NOMO-1 (cell line): Measurements from ENCODE around the gene KAZN.
"Not testable (repeated sequence)": the region's sequence is repeated elsewhere in the genome, so short reads cannot be mapped to it uniquely, and the experiment has no call there.

ENCODE experiments used
- DNase-seq, 2 experiments: peaks; one replicate each; lab custom pipeline; 2025; ENCODE audit not compliant: unreplicated experiment in 2 of 2; lab: John Stamatoyannopoulos, UW

KAZN gene

DNA sequence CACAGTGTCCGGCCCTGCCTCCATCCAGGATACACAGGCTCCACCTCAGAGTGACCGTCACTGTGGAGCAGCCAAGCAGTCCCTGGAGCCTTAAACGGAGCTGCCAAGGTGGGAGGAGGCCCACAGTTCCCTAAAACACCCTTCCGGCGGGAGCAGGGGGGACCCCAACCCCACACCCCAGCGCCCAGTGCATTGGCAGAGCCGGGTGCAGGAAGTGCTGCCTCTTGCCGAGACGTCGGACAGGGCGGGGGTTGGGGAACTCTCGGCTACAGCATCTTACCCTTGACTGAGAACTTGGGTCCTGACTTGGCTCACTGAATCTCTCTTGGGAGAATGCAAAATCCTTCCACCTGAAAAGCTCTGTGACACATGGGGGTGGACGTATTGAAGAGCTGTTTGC is 516.4 kb downstream of the KAZN start:
- no peak for DNase-seq

DNA sequence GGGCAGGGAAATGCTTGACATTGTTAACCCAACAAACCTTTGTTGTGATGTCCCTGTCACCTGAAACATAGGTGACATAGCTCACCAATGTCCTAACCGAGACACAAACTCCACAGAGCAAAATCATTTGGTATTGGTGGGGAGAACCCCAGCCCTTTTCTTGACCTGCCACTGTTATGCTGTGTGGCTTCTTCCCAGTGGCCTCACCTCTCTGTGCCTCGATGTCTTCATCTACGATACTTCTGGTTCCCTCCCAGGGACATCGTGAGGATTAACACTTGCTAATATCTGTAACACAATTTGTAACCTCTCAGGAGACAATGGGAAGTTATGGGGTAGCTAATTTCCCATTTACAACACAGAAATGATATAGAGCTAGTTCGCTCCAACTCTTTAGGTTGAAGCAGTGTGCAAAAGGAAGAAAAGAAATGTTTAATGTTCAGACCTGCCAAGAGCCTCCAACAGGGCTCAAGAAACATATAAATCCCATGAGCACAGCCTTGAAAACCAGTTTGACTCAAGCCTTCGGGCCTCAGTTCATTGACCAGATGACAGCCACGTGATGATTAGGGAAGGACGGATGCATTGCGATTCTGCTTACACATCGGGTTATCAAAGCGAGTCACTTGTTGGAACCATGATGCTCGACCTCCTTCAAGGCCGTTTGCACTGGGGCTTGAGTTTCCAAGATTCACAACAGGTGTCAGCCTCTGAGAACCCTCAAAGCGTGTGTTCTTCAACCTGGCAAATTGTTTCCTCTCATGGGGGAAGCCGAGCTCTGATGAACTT is 517.3 kb downstream of the KAZN start:
- DNase-seq, result no peak

DNA sequence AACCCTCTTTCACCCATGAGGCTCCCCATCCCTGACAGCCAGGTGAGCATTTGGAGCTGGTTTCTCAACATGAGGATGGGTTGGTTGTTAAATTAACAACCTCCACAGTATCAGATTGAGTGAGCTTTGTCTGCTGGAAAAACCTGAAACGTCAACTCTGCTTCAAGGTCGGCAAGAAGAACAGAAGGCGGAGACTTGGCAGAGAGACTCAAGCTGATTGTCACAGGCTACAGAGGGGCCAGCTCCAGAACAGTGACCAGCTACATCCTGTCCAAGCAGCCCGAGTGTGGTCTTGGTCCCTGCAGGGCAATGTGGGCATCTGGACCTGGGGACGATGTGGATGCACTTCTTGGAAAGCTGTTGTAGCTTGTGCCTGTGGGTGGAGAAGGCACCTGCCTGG is 518.5 kb downstream of the KAZN start:
- no peak for DNase-seq

DNA sequence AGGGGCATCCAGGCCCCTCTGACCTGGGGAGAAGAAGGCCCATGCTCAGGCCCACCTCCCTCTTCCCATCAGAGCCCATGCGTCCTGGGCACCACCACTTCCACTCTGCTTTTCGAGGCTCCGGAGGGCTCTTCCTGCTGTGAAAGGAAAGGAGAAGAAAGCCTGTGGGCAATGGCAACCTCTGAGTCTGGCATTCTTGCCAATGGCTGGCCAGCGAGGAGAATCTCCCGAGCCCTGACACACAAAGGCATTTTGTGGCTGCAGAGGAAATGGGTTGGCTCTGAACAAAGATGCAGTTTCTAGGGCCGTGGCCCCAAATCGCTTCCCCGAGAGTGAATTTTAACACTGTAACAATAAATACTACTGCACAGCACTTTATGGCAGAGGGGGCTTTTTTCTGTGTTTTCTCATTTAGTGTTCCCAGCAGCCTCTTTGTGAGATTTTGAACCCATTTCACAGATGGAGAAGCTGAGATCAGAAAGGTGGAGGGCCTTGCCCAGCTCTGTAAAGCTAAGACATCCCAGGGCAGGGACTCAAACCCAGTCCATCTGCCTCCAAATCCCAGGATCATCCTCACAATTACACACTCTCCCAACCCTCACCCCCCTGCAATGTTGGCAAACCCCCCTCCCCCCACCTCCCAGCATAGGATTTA is 519.3 kb downstream of the KAZN start:
- no peak for DNase-seq

DNA sequence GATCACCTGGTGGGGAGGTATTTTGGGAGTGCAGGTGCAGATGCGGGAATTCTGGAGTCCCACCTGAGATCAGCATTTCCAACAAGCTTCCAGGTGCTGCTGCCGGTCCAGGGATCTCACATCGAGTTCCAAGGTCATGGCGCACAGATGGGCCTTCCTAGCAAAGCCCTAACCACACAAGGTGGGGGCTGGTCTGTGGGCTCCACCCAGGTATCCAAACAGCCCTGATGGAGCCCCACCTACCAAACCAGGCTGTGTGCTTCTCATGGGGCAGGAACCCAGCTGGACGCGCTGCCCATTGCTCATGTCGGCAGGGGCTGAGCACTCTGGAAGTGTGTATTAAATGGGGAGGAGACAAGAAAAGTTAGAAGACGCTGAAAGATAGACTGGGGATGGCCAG is 520.1 kb downstream of the KAZN start:
- no peak for DNase-seq

DNA sequence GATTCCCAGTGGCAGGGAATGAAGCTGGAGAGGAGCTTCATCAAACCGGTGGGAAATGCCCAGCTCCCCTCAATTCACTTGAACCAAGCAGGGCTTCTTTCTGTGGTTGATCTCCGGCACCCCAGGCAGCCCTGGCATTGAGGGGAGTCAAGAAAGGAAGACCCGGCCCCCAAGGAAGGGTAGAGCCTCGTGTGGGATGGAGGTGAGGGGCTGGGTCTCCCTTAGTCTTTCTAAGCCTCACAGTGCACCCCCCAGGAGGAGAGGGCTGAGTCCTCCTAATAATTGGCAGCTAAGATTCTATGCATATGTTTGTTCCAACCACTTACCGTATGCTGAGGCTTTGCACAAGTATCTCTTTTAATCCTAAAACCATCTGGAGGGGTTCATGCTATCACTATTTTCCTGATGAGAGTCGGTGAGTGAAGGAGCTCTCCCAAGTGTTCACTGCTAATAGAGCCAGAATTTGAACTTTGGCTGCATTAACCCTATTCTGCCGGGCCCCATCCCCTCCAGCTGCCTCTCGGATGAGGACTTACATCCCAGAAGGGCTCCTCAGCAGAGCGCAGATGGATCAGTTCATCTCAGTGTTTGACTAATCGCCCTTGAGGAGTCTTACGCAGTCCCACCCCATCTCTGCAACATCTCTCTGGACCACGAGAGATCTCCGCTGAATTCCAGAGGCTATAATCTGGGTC is 521.9 kb downstream of the KAZN start:
- DNase-seq, result no peak

DNA sequence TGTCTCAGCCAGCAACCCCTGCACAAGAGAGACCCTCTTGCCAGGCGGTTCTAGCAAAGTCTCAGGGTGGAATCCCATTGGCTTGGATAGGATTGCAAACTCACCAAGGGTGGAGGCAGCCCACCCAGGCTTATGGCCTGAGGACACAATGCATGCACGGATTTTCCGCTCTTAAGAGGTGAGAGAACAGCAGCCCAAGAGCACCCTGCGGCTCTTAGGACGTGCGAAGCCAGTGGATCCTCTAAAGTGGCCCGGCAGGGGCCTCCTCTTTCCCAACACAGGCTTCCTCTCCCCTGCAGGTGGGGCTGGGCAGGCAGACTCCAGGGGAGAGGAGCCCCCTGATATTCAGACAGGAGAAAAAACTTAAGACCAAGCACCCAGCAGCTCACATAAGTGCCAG is 523.8 kb downstream of the KAZN start:
- no peak for DNase-seq

DNA sequence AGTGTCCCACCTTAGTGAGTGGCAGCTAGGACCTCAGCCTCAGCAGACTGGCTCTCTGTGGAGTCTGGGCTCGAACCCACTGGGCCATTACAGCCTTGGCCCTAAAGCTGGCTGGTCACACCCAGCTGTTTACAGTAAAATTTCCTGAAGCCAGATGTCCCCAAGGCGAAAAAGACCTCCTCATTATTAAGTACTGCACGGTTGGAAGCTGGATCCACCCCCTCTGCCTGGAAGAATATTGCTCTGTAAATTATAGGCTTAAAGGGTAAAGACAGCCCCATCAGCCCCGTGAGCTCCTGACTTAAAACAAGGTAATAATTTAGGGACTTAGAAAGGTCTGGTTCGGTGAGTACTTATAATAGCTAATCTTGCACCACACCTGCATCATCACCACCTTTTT is 524.8 kb downstream of the KAZN start:
- DNase-seq, result no peak

DNA sequence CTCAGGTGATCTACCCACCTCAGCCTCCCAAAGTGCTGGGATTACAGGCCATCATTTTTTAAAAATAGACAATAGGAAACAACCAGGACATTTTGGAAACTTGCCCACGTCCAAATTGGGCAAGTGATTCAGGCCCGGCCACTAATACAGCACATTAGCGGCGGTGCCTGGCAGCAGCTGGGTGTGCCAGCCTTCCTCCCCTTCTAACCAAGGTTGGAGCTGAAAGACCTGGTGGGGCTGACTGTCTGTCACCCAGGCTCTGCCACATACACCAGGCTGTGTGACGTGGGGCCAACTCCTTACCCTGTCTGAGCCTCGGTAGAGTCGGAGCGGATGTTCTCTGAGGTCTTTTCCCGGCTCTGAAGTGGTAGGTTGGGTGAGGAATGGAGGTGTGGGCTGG is 525.4 kb downstream of the KAZN start:
- no peak for DNase-seq

DNA sequence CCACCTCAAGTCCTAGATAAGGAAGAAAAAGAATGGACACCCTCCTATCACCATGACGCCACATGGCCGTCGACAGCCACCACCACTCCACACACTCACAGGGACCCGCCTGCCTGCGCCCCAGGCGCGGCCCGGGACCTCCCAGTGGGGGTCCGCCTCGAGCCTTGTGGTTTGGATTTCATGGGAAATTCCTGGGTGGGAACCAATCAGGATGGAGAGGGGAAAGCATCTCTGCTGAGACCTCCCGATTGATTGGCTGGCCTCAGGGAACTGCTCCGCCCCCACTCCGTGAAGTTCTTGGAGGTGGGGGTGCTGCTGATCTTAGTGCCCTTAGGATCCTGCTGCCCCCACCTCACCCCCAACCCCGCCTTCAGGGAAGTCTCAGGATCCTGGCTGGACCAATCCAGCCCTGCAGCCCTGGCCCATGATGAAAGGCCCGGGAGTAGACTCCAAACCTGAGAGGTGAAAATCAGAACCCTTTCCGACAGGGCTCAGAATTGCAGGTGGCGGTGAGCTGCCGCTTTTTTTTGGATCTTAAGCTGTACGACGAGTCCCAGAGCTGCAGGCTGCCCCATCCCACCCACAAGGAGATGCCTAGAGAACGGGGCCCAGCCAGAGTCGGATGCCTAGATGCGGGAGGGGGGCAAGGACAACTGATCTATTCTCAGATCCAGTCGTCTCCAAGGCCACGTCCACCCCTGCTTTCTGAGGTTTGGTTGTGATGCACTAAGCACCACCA is 526.0 kb downstream of the KAZN start:
- DNase-seq, result no peak

DNA sequence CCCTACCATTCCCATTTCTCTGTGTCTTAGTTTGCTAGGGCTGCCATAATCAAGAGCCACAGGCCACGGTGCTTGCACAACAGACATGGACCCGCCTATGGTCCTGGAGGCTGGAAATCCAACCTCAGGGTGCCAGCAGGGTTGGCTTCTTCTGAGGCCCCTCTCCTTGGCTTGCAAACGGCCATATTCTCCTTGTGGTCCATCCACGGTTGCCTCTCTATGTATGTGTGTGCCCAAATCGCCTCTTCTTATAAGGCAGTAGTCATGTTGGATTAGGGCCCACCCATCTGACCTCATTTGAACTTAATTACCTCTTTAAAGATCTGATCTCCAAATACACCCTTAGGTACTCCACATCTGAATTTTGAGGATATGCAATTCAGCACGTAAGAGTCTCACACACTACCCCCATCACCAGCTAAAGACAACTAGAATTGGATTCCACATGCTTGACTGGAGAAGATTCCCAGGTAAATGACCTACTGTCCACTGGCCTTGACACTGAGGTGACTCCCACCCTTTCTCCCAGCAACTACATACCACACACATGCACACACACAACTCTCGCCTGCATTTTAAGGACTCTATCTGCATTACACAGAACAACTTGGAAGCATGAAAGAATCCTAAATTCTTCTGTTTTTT is 526.7 kb downstream of the KAZN start:
- no peak for DNase-seq

DNA sequence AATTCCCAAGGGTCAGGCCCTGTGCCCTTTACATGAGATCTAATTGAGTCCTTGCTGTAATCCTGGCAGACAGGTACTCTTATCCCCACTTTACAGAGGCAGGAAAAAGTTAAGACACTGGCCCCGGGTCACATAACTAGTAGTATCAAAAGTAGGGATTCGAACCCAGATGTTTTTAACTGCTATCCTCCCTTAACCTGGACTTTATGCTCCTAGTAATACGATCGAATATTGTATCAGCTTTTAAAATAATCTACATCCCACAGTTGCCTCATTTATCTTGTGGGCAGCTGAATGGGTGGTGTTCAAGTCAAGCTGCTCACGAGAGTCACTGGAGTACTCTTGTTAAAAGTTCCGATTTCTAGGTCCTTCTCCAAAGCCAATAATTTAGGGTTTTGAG is 529.6 kb downstream of the KAZN start:
- no peak for DNase-seq

DNA sequence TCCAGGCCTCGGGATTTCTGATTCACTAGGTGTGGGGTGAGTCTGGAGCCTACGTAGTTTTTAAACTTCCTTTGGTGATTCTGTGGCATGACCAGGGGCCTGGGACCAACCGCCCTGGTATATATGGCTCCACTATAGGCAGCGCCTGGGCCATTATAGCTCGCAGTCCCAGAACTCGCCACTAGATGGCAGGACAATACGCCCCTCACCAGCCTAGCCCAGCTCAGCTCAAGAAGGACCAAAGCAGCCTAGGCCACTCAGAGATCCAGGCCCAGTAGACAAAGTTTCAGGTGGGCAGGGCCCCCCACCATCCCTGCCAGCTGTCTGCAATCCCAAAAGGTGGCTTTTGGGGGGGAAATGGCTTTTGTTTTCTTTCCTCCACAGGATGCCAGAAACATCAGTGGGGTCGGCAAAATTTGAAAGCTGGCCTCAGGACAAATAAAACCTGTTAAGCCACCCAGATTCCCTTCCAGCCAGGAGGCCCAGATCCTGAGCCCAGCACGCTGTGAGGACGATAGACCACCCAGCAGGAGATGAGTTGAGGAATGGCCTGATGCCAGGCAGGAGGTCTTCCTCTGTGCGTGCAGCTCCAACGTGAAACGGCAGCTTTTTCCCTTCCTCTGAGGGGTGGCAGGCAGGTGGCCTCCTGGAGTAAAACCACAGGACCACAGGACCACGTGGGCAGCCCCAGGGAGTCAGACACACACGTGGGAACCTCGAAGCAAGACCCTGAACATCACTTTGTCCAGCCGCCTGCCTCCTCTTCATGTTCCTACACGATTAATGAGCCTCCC is 530.2 kb downstream of the KAZN start:
- peak; percentile 28 to 37 for DNase-seq

DNA sequence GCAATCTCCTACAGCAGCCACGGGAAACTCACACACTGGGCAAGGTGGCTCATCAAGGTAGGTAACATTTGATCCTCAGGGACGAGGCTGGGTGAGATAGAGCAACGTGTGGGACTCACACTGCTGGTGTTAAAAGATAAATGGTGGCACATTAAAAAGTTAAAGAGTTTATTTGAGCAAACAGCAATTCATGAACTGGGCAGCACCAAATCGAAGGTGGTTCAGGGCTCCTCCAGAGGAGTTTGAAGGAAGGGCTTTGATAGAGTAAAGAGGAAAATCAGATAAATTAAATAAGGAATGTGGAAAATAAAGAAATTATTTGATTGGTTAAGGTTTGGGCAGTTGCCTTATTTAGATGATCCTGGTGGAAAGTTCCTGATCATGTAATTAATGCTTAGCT is 531.5 kb downstream of the KAZN start:
- no peak for DNase-seq

DNA sequence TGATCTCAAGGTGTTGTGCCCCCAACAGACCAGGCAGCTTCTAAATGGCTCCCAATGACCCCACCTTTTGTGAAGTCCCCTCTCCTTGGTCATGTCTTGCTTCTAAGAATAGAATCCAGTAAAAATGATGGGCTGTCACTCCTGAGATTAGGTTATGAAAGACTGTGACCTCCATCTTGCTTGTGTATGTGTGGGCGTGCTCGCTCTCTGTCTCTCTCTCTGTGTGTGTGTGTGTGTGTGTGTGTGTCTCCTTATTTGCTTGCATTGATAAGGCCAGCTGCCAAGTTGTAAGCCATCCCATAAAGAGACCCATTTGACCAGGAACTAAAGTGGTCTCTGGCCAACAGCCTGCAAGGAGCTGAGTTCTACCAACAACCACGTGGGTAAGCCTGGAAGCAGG is 532.1 kb downstream of the KAZN start:
- no peak for DNase-seq

DNA sequence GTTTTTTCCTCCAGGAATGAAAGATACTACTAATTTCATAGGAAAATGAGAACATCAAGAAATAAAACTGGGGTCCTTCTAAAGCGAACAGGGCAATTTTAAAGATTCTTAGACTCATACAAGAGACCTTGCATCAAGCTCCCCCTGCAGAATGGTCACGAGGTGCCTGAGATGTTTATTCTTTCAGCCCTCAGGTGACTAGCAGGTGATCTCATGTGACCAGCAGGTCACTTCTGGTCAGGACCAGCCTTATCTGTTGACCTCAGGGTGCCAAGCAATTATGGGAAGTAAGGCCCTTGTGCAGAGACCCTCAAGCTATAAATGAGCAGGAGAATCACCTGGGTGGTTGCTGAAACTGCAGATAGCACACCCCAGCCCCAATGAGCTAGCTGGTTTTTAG is 534.5 kb downstream of the KAZN start:
- no peak for DNase-seq

DNA sequence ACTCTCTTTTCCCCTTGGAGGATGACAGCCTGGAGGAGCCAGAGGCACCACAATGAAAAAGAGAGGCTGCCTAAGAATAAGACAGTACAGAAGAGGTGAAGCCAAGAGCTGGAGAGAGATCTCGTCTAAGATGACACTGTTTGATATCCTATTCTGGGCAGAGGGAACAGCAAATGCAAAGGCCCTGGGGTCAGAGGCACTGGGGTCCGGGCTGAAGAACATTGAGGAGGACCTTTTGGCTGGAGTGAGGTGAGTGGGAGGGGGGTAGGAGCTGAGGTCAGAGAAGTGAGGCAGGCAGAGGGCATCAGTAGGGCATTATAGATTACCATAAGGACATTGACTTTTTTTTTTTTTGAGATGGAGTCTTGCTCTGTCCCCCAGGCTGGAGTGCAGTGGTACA is 535.8 kb downstream of the KAZN start:
- no peak for DNase-seq

DNA sequence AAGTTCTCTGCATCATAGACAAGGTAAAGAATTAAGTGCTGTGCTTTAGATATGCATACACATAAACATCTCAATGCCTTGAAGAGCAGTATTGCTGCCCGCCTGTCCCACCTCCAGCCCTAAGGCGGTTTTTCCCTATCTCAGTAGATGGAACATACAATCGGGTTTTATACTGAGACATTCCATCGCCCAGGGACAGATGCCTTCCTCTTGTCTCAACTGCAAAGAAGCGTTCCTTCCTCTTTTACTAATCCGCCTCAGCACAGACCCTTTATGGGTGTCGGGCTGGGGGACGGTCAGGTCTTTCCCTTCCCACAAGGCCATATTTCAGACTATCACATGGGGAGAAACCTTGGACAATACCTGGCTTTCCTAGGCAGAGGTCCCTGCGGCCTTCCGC is 537.1 kb downstream of the KAZN start:
- DNase-seq, result not testable (repeated sequence)

DNA sequence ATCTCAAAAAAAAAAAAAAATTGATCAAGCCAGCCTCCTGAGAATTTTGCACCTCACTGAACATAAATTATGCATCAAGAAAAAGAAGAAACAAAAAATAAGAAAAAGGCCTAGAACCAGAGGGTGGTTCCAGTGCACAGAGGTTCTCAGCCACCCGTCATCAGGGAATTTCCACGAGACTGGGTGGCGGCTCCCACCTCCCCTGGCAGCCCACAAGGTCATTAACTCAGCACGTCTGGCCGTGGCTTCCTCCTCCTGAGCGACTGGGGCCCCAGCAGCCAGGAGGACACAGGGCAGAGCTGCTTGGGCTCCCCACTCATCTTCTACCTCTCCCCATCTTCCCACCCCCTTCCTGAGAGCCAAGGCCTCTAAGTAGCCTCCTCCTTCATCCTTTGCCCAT is 539.3 kb downstream of the KAZN start:
- DNase-seq, result no peak
